Smooth muscle cell (in vitro differentiated cells): Measurements from ENCODE around the gene PDLIM7. TPM values are rescaled to one million over a fixed set of nuclear protein-coding genes. Genes with fewer than 3 reads are reported as not detected.

Experiments used
- DNase-seq: peaks from one replicate; lab custom pipeline; 2025; ENCODE audit not compliant: unreplicated experiment; lab: John Stamatoyannopoulos, UW
- H2AFZ ChIP-seq: fragments of 200-600 bp; sonication (generic); 2 replicates; pipeline ENCODE4 v1.6.0; 2016; ENCODE audit warnings: antibody characterized with exemption, low read depth, mild to moderate bottlenecking
- H3F3A ChIP-seq: fragments of 200-600 bp; sonication (generic); 2 replicates; pipeline ENCODE4 v1.6.0; 2017; ENCODE audit warnings: antibody characterized with exemption, low read depth
- H3K27ac ChIP-seq: fragments of 200-600 bp; sonication (generic); 2 replicates; pipeline ENCODE4 v1.5.1; 2016; ENCODE audit warnings: low read depth, mild to moderate bottlenecking
- H3K27me3 ChIP-seq: fragments of 200-600 bp; sonication (generic); 2 replicates; pipeline ENCODE4 v1.6.1; 2016; ENCODE audit warnings: low read depth, mild to moderate bottlenecking
- H3K36me3 ChIP-seq: fragments of 200-600 bp; sonication (generic); 2 replicates; pipeline ENCODE4 v1.5.1; 2016; ENCODE audit warnings: low read depth
- H3K4me1 ChIP-seq: fragments of 200-600 bp; sonication (generic); 2 replicates; pipeline ENCODE4 v1.5.1; 2016; ENCODE audit warnings: low read depth
- H3K4me2 ChIP-seq: fragments of 200-600 bp; sonication (generic); 2 replicates; pipeline ENCODE4 v1.6.0; 2016; ENCODE audit warnings: mild to moderate bottlenecking
- H3K4me3 ChIP-seq: fragments of 200-600 bp; sonication (generic); 2 replicates; pipeline ENCODE4 v1.5.1; 2016; ENCODE audit warnings: mild to moderate bottlenecking
- H3K79me2 ChIP-seq: fragments of 200-600 bp; sonication (generic); 2 replicates; pipeline ENCODE4 v1.6.0; 2016; ENCODE audit warnings: low read depth, mild to moderate bottlenecking
- H3K9ac ChIP-seq: fragments of 200-600 bp; sonication (generic); 2 replicates; pipeline ENCODE4 v1.6.0; 2016; ENCODE audit warnings: low read depth
- H3K9me3 ChIP-seq: fragments of 200-600 bp; sonication (generic); replicated peaks from 2 replicates; pipeline ENCODE4 v1.5.1; 2016; ENCODE audit warnings: low read depth
- H4K20me1 ChIP-seq: fragments of 200-600 bp; sonication (generic); 2 replicates; pipeline ENCODE4 v1.6.0; 2016; ENCODE audit warnings: low read depth
- WGBS: methylation state at CpG from one replicate; pipeline ENCODE4 v1.1.7; 2016; ENCODE audit warnings: low lambda C conversion rate; 5-methylcytosine and 5-hydroxymethylcytosine counted together
- polyA plus RNA-seq: library from polyadenylated mRNA; unstranded; fragments of >200 nt; fragmentation: Nextera tagmentation; extraction: Ambion mirVana; gene quantifications from 2 replicates; pipeline ENCODE4 v1.2.1, GENCODE V29; 2016
- total RNA-seq: library from RNA; depleted of rRNA; stranded (reverse); fragments of >200 nt; gene quantifications from 2 replicates; pipeline ENCODE4 v1.2.3, GENCODE V29; 2014
- TF ChIP-seq, protein P1 (sequence below): fragments of 200-600 bp; sonication (generic); IDR thresholded peaks from 2 replicates; pipeline ENCODE4 v1.5.1; 2017; ENCODE audit warnings: borderline replicate concordance, mild to moderate bottlenecking, antibody characterized with exemption; ENCODE audit not compliant: insufficient read depth, poor library complexity, severe bottlenecking

PDLIM7 gene
- total and polyA plus RNA-seq, 2 experiments from 2014 or later, result 235 to 511 TPM

DNA sequence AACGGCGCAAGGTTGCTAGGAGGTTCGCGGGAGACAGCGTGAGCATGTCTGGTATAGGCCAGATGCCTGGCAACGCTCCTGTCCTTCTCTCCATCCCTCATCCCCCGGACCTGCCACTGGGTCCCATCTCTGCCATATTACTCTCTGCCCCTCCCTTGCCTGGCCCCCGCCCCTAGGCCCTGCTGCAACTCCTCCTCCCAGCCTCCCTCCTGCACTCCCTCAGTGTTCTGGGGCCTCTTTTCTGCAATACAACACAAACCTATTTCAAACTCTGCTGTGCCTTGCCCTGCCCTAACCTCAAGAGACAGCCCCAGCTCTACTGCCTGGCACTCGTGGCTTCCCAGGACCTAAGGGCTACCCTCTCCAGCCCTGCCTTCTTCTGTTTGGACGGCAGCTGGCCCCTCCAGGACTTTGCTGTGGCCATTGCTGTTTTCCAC, 15.0 kb downstream of the PDLIM7 start:
- no peak for DNase-seq
- Histone ChIP-seq H3K9ac (no peak overlapping the region), H3K4me1 (peaks cover 2% of the 10 kb centered on the region), H3K79me2 (peaks cover 5% of the 10 kb centered on the region), H3K27ac (no peak overlapping the region), H3F3A (peaks cover 58% of the 10 kb centered on the region), H4K20me1 (peaks cover 88% of the 10 kb centered on the region), H3K27me3 (no peaks in the 10 kb centered on the region), H3K36me3 (no peaks in the 10 kb centered on the region), H3K4me3 (no peak overlapping the region), H3K4me2 (no peak overlapping the region), H3K9me3 (no peaks in the 10 kb centered on the region), H2AFZ (no peak overlapping the region)
- TF ChIP-seq, protein P1, sequence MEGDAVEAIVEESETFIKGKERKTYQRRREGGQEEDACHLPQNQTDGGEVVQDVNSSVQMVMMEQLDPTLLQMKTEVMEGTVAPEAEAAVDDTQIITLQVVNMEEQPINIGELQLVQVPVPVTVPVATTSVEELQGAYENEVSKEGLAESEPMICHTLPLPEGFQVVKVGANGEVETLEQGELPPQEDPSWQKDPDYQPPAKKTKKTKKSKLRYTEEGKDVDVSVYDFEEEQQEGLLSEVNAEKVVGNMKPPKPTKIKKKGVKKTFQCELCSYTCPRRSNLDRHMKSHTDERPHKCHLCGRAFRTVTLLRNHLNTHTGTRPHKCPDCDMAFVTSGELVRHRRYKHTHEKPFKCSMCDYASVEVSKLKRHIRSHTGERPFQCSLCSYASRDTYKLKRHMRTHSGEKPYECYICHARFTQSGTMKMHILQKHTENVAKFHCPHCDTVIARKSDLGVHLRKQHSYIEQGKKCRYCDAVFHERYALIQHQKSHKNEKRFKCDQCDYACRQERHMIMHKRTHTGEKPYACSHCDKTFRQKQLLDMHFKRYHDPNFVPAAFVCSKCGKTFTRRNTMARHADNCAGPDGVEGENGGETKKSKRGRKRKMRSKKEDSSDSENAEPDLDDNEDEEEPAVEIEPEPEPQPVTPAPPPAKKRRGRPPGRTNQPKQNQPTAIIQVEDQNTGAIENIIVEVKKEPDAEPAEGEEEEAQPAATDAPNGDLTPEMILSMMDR, result no peak
- WGBS, result 96% methylated on average over 10 of the region's 10 CpGs

DNA sequence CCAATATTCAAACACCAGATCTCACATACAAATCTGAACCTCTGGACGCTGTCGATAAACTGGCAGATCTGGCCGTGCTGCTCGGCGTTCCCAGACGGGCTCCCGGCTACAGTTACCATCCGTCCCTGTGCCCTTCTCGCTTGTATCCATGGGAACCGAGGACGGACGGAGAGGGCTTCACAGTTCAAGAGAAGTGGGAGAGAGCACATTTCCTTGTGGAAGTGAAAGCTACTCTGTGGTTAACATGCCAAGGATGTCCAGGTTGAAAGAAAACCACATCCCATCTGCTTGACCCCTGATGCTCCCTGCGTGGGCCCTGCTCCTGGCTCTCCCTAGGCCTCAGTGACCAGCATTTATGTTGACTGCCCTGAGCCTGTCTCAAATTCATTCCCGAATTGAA, 17.6 kb downstream of the PDLIM7 start:
- WGBS, result 77% methylated on average over 14 of the region's 14 CpGs
- no peak overlapping the region for H3K9ac ChIP-seq
- H3K27me3 ChIP-seq, result no peaks in the 10 kb centered on the region
- peak overlapping the region; percentile 71 for H3K27ac ChIP-seq
- TF ChIP-seq, protein P1, result no peak
- peaks cover 62% of the 10 kb centered on the region for H4K20me1 ChIP-seq
- DNase-seq, result no peak
- H3K36me3 ChIP-seq, result no peaks in the 10 kb centered on the region
- no peak overlapping the region for H2AFZ ChIP-seq
- no peak overlapping the region for H3K4me3 ChIP-seq
- peaks cover under 1% of the 10 kb centered on the region for H3K4me1 ChIP-seq
- no peaks in the 10 kb centered on the region for H3K9me3 ChIP-seq
- H3F3A ChIP-seq, result peaks cover 55% of the 10 kb centered on the region
- H3K79me2 ChIP-seq, result no peaks in the 10 kb centered on the region
- peak overlapping the region; percentile 15 for H3K4me2 ChIP-seq

DNA sequence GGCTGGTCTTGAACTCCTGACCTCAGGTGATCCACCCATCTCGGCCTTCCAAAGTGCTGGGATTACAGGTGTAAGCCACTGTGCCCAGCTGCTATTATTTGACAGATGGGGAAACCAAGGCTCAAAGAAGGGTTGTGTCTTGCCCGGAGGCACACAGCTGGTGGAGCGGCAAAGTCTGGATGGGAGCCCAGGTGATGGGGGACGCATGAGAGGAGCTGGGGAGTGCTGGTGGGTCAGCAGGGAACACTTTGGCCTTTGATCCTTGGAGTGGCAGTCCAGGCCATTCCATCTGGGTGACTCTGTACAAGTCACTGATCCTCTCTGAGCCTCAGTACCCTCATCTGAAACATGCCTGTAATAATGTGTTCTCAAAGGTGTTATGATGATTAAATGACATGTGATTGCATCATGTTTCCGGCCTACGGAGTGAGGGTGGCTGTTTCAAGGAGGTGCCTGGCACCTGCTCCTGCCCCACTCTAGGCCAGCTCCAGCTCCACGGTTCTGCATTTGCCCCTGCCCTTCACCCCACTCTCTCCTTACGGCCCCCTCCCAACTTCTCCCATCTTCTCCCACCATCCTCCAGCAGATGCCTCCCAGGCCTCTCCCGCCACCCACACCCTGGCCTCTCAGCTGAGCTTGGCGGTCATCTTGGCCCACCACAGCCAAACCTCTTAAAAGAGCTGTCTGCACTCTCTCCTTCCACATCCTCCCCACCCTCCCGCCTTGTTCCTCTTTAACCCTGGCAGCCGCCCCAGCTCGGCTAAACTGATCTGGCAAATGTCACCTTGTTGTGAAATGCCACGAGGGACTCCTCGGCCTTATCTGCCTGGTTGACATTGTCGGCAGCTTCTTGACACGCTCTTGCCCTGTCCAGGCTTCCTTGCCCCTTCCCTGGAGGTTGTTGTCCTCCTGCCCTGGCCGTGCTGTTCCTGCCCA, 18.4 kb downstream of the PDLIM7 start:
- peaks cover 2% of the 10 kb centered on the region for H3K4me1 ChIP-seq
- peaks cover 54% of the 10 kb centered on the region for H4K20me1 ChIP-seq
- H3K4me2 ChIP-seq, result peak overlapping the region; percentile 15
- no peak overlapping the region for H2AFZ ChIP-seq
- DNase-seq, result no peak
- 42% methylated on average over 18 of the region's 18 CpGs for WGBS
- TF ChIP-seq, protein P1, result no peak
- H3K4me3 ChIP-seq, result no peak overlapping the region
- H3K9me3 ChIP-seq, result no peaks in the 10 kb centered on the region
- H3K27me3 ChIP-seq, result no peaks in the 10 kb centered on the region
- peaks cover 56% of the 10 kb centered on the region for H3F3A ChIP-seq
- H3K9ac ChIP-seq, result no peak overlapping the region
- H3K36me3 ChIP-seq, result no peaks in the 10 kb centered on the region
- H3K27ac ChIP-seq, result peak overlapping the region; percentile 71
- H3K79me2 ChIP-seq, result no peaks in the 10 kb centered on the region
